HCT116 (cell line): ENCODE data around the gene MYBL2. TPM values are rescaled to one million over a fixed set of nuclear protein-coding genes. Genes with fewer than 3 reads are reported as not detected.

Experiments
- ATAC-seq: fragments of 200-7000 bp; cut with Tn5 transposase; 2 replicates; pipeline ENCODE4 v1.9.1; 2020; ENCODE audit warnings: mild to moderate bottlenecking, moderate library complexity
- BruUV-seq: library from RNA; stranded (reverse); fragments of 400-500 nt; replicated peaks from 2 replicates; lab custom pipeline; 2021; lab: Mats Ljungman, UMichigan
- CTCF ChIA-PET: fragments of 300-600 bp; sonication (Branson Sonifier 250); formaldehyde crosslinking; loops from one replicate; lab custom pipeline; 2021; ENCODE audit warnings: antibody characterized with exemption; lab: Charles Lee
- POLR2A ChIA-PET: fragments of 300-600, 350-600 bp; sonication (Branson Sonifier 250); formaldehyde crosslinking; loops from one replicate; lab custom pipeline; 2021; ENCODE audit warnings: antibody characterized with exemption; lab: Charles Lee
- RAD21 ChIA-PET, 2 experiments: fragments of 300-600 bp; sonication (Branson Sonifier 250); formaldehyde crosslinking; loops; one replicate each; lab custom pipeline; 2023; ENCODE audit warnings: low total read pairs in 2 of 2; ENCODE audit not compliant: uncharacterized antibody in 2 of 2, unreplicated experiment in 2 of 2, low non-redundant PET in 1 of 2; lab: Charles Lee
- DNase-seq: peaks from one replicate; pipeline ENCODE4 v3.0.0-alpha.2; 2010; ENCODE audit warnings: low read depth, low spot score
- H2AFZ ChIP-seq: fragments of 200-600 bp; shearing (Covaris generic), sonication (generic); 2 replicates; pipeline ENCODE4 v1.6.1; 2017; ENCODE audit warnings: low read depth, mixed run types, mixed read lengths, antibody characterized with exemption, low read length; ENCODE audit not compliant: poor library complexity, severe bottlenecking
- H3K27ac ChIP-seq: 2 replicates; pipeline ENCODE4 v1.5.1; 2012; ENCODE audit warnings: low read depth, low read length
- H3K27me3 ChIP-seq: fragments of 200-600 bp; sonication (generic); 2 replicates; pipeline ENCODE4 v1.6.1; 2016; ENCODE audit warnings: mixed run types, low read length, mixed read lengths; ENCODE audit not compliant: insufficient read depth
- H3K36me3 ChIP-seq, 2 experiments: fragments of 200-500 bp in 1 of 2; fragments of 200-600 bp in 1 of 2; sonication (Bioruptor generic) in 1 of 2; sonication (generic) in 1 of 2; 2 replicates each; pipeline versions ENCODE4 v1.5.1 to v1.6.1; 2014 to 2016; ENCODE audit warnings: low read length in 2 of 2, inconsistent platforms in 1 of 2, mixed read lengths in 1 of 2, mixed run types in 1 of 2; ENCODE audit not compliant: insufficient read depth in 2 of 2, control insufficient read depth in 1 of 2
- H3K4me1 ChIP-seq, 2 experiments: fragments of 200-600 bp in 1 of 2; sonication (generic) in 1 of 2; 2 replicates each; pipeline versions ENCODE4 v1.5.1 to v1.6.1; 2012 to 2017; ENCODE audit warnings: low read length in 2 of 2, inconsistent platforms in 1 of 2, mild to moderate bottlenecking in 1 of 2, mixed read lengths in 1 of 2, mixed run types in 1 of 2, moderate library complexity in 1 of 2; ENCODE audit not compliant: insufficient read depth in 2 of 2, control insufficient read depth in 1 of 2
- H3K4me2 ChIP-seq: fragments of 200-600 bp; sonication (generic); 2 replicates; pipeline ENCODE4 v1.6.1; 2017; ENCODE audit warnings: mixed run types, low read length, mixed read lengths
- H3K4me3 ChIP-seq, 2 experiments: fragments of 200-600 bp in 1 of 2; sonication (generic) in 1 of 2; replicated peaks in 1 of 2; 2 replicates each; pipeline ENCODE4 v1.5.1; 2011 to 2016; ENCODE audit warnings: low read length in 2 of 2, control low read depth in 1 of 2, low read depth in 1 of 2, mild to moderate bottlenecking in 1 of 2, mixed read lengths in 1 of 2, mixed run types in 1 of 2
- H3K79me2 ChIP-seq: fragments of 200-600 bp; sonication (generic); 2 replicates; pipeline ENCODE4 v1.6.1; 2017; ENCODE audit warnings: mild to moderate bottlenecking, mixed run types, low read length, moderate library complexity, mixed read lengths; ENCODE audit not compliant: insufficient read depth
- H3K9ac ChIP-seq: fragments of 200-600 bp; sonication (generic); 2 replicates; pipeline ENCODE4 v1.6.1; 2016; ENCODE audit warnings: low read length, mixed read lengths
- H3K9me2 ChIP-seq: fragments of 200-600 bp; sonication (generic), shearing (Covaris generic); 2 replicates; pipeline ENCODE4 v1.6.1; 2017; ENCODE audit warnings: mixed run types, mild to moderate bottlenecking, moderate library complexity; ENCODE audit not compliant: insufficient read depth
- H3K9me3 ChIP-seq, 2 experiments: fragments of 200-500 bp in 1 of 2; fragments of 200-600 bp in 1 of 2; sonication (Bioruptor generic) in 1 of 2; sonication (generic) in 1 of 2; 2 replicates each; pipeline ENCODE4 v1.6.1; 2014 to 2017; ENCODE audit warnings: low read length in 2 of 2, mixed read lengths in 2 of 2, inconsistent platforms in 1 of 2, low read depth in 1 of 2, mild to moderate bottlenecking in 1 of 2, mixed run types in 1 of 2, moderate library complexity in 1 of 2; ENCODE audit not compliant: control insufficient read depth in 1 of 2, insufficient read depth in 1 of 2
- H4K20me1 ChIP-seq: fragments of 200-600 bp; sonication (generic), shearing (Covaris generic); 2 replicates; pipeline ENCODE4 v1.6.1; 2017; ENCODE audit warnings: mixed run types, mild to moderate bottlenecking, moderate library complexity; ENCODE audit not compliant: insufficient read depth
- ATF3 ChIP-seq: IDR thresholded peaks from 2 replicates; pipeline ENCODE4 v1.6.1; 2012
- CBX3 ChIP-seq: IDR thresholded peaks from 2 replicates; pipeline ENCODE4 v1.6.1; 2012; ENCODE audit warnings: low read depth
- CTCF ChIP-seq, 3 experiments: fragments of 200-600 bp in 1 of 3; sonication (generic) in 1 of 3; IDR thresholded peaks in 2 of 3; conservative IDR thresholded peaks in 1 of 3; 2 replicates each; pipeline ENCODE4 v1.5.1; 2012 to 2017; ENCODE audit warnings: low read depth in 2 of 3, low read length in 2 of 3, antibody characterized with exemption in 1 of 3, borderline replicate concordance in 1 of 3, control low read depth in 1 of 3, mild to moderate bottlenecking in 1 of 3, mixed read lengths in 1 of 3, mixed run types in 1 of 3, moderate library complexity in 1 of 3; ENCODE audit not compliant: insufficient read depth in 1 of 3
- EGR1 ChIP-seq: IDR thresholded peaks from 2 replicates; pipeline ENCODE4 v1.6.1; 2012; ENCODE audit warnings: low read depth
- ELF1 ChIP-seq: IDR thresholded peaks from 2 replicates; pipeline ENCODE4 v1.6.1; 2012; ENCODE audit warnings: low read depth, borderline replicate concordance
- EZH2 ChIP-seq: fragments of 200-600 bp; sonication (generic); IDR thresholded peaks from 2 replicates; pipeline ENCODE4 v1.6.1; 2017; ENCODE audit warnings: antibody characterized with exemption, mixed run types
- EZH2phosphoT487 ChIP-seq: fragments of 200-600 bp; IDR thresholded peaks from 2 replicates; pipeline ENCODE4 v1.6.1; 2018; ENCODE audit warnings: antibody characterized with exemption, borderline replicate concordance
- FOSL1 ChIP-seq: IDR thresholded peaks from 2 replicates; pipeline ENCODE4 v1.6.1; 2012; ENCODE audit warnings: low read depth
- JUND ChIP-seq: IDR thresholded peaks from 2 replicates; pipeline ENCODE4 v1.6.1; 2012
- MAX ChIP-seq: IDR thresholded peaks from 2 replicates; pipeline ENCODE4 v1.6.1; 2012
- POLR2A ChIP-seq: IDR thresholded peaks from 2 replicates; pipeline ENCODE4 v1.7.0; 2011; ENCODE audit warnings: borderline replicate concordance; ENCODE audit not compliant: insufficient read depth, insufficient read length; ENCODE audit errors: extremely low read depth
- RAD21 ChIP-seq: IDR thresholded peaks from 2 replicates; pipeline ENCODE4 v1.6.1; 2012; ENCODE audit warnings: low read depth, mild to moderate bottlenecking
- REST ChIP-seq: IDR thresholded peaks from 2 replicates; pipeline ENCODE4 v1.6.1; 2012; ENCODE audit warnings: low read depth
- SIN3A ChIP-seq: IDR thresholded peaks from 2 replicates; pipeline ENCODE4 v1.6.1; 2012; ENCODE audit warnings: low read depth
- SRF ChIP-seq: IDR thresholded peaks from 2 replicates; pipeline ENCODE4 v1.6.1; 2012; ENCODE audit warnings: low read depth
- TCF7L2 ChIP-seq: IDR thresholded peaks from 2 replicates; pipeline ENCODE4 v1.7.0; 2011; ENCODE audit warnings: borderline replicate concordance, inconsistent platforms; ENCODE audit not compliant: insufficient read depth, insufficient read length; ENCODE audit errors: extremely low read depth
- YY1 ChIP-seq: IDR thresholded peaks from 2 replicates; pipeline ENCODE4 v1.6.1; 2011; ENCODE audit warnings: low read length, low read depth, moderate library complexity, mild to moderate bottlenecking; ENCODE audit not compliant: insufficient replicate concordance; ENCODE audit errors: extremely low read depth
- ZBTB33 ChIP-seq: IDR thresholded peaks from 2 replicates; pipeline ENCODE4 v1.6.1; 2011; ENCODE audit warnings: mild to moderate bottlenecking, low read length, moderate library complexity; ENCODE audit not compliant: insufficient replicate concordance; ENCODE audit errors: extremely low read depth
- ZFX ChIP-seq: fragments of 450-650 bp; IDR thresholded peaks from 2 replicates; pipeline ENCODE4 v1.6.1; 2017
- ZNF274 ChIP-seq: fragments of 200-500 bp; sonication (Bioruptor generic); IDR thresholded peaks from 2 replicates; pipeline ENCODE4 v1.6.1; 2014; ENCODE audit warnings: mild to moderate bottlenecking, low read depth, low read length, inconsistent platforms
- intact Hi-C: fragments of 100-400 bp; cut with micrococcal nuclease; formaldehyde crosslinking; loops from 2 replicates; pipeline ENCODE4 v1.10.0; 2022
- total RNA-seq: library from RNA; stranded (reverse); gene quantifications from one replicate; pipeline ENCODE4 v1.2.1, GENCODE V29; 2021; ENCODE audit not compliant: unreplicated experiment

MYBL2 gene
- total RNA-seq, 1 experiment from 2014 or later = 92.1 TPM

- Histone ChIP-seq H4K20me1 (no peaks in the 10 kb centered on the region), H2AFZ (no peak overlapping the region), H3K9me3 (no peaks in the 10 kb centered on the region), H3K4me2 (no peak overlapping the region), H3K4me1 (peaks cover 0 to 17% of the 10 kb centered on the region in 2 experiments; a peak in 2 of 4 replicates), H3K36me3 (no peaks in the 10 kb centered on the region), H3K27me3 (no peaks in the 10 kb centered on the region), H3K79me2 (no peaks in the 10 kb centered on the region), H3K9ac (no peak overlapping the region), H3K9me2 (no peaks in the 10 kb centered on the region), H3K27ac (no peak overlapping the region), H3K4me3 (no peak overlapping the region)
- no peak for DNase-seq
- POLR2A ChIA-PET = no interaction called here
- TF ChIP-seq YY1 = no peak
- no peak for TF ChIP-seq SRF
- no peak for TF ChIP-seq FOSL1
- TF ChIP-seq REST = no peak
- no peak for TF ChIP-seq CTCF (IDR thresholded peaks at IDR 0.05 in 2 of 3, conservative IDR thresholded peaks at IDR 0.05 in 1 of 3; ENCODE audit: borderline replicate concordance in 1 of 3, insufficient read depth in 1 of 3, low read depth in 2 of 3, low read length in 2 of 3)
- no peak for TF ChIP-seq EZH2
- no peak for TF ChIP-seq JUND
- TF ChIP-seq ELF1 = no peak
- TF ChIP-seq SIN3A = no peak
- TF ChIP-seq RAD21 = no peak
- TF ChIP-seq TCF7L2 = no peak
- no peak for TF ChIP-seq ATF3
- no peak for TF ChIP-seq CBX3
- no peak for TF ChIP-seq EGR1
- no peak for TF ChIP-seq MAX
- TF ChIP-seq EZH2phosphoT487 = no peak
- no peak for TF ChIP-seq ZNF274
- TF ChIP-seq POLR2A = no peak
- no peak for TF ChIP-seq ZFX
- no peak for TF ChIP-seq ZBTB33
- intact Hi-C loops = no loop called here
- BruUV-seq = no TSS peak
- CTCF ChIA-PET = interaction anchor here (1.4 kb wide), 1 partner anchor 328 kb away, joined by 3 read pairs; no protein-coding TSS in a partner anchor
- no peak for ATAC-seq
- RAD21 ChIA-PET = no interaction called here
Observed at GRCh38 chr20:43752561-43753301, 85.8 kb downstream of the MYBL2 start.
